ENCODE measurements around the gene ATP5ME. TPM values are rescaled to one million over a fixed set of nuclear protein-coding genes. Genes with fewer than 3 reads are reported as not detected.
"Not testable (repeated sequence)": the region's sequence is repeated elsewhere in the genome, so short reads cannot be mapped to it uniquely, and the experiment has no call there.

The ATP5ME gene
- total and polyA plus RNA-seq, 12 donors: 43.4 to 1,353 (median 325) TPM

DNA sequence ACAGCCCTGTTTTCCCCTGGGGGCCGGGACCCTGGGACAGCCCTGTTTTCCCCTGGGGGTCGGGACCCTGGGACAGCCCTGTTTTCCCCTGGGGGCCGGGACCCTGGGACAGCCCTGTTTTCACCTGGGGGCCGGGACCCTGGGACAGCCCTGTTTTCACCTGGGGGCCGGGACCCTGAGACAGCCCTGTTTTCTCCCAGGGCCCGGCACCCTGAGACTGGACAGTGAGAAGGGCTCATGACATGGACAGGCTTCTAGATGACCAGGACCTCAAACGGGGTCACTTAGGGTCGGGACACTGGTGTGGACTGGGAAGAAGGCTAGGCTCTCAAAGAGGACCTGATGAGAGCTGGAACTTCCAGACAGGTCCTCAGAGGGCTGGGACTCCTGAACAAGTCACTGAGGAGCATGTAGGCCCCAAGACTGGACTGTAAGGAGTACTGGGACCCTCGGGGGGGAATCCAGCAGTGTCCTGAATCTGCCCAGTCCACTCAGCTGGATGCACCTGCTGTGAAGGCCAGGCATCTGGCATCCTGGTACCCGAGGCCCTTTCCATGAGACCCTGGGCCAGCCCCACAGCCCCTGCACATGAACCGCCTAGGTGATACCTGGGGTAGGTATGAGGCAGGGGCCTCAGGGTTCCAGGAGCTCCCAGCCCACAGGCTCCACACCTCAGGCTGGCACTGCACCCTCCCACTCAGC is 34.0 kb upstream of the ATP5ME start:
- peaks cover 25 to 39% of the 10 kb centered on the region in 2 donors for H3K4me1 ChIP-seq (replicated peaks in 1 of 2)
- no peaks in the 10 kb centered on the region for H3K27me3 ChIP-seq
- 60 to 77% (median 69%) methylated on average over 3 to 11 of the region's 11 CpGs for WGBS, 4 donors
- peak overlapping the region in 1 of 4 donors; percentile 39 for H3K4me3 ChIP-seq
- H3K27ac ChIP-seq: peak overlapping the region in 2 of 5 donors; percentile 32 to 40
- H3K9me3 ChIP-seq (replicated peaks in 1 of 3): no peaks in the 10 kb centered on the region
- TF ChIP-seq, protein P1, sequence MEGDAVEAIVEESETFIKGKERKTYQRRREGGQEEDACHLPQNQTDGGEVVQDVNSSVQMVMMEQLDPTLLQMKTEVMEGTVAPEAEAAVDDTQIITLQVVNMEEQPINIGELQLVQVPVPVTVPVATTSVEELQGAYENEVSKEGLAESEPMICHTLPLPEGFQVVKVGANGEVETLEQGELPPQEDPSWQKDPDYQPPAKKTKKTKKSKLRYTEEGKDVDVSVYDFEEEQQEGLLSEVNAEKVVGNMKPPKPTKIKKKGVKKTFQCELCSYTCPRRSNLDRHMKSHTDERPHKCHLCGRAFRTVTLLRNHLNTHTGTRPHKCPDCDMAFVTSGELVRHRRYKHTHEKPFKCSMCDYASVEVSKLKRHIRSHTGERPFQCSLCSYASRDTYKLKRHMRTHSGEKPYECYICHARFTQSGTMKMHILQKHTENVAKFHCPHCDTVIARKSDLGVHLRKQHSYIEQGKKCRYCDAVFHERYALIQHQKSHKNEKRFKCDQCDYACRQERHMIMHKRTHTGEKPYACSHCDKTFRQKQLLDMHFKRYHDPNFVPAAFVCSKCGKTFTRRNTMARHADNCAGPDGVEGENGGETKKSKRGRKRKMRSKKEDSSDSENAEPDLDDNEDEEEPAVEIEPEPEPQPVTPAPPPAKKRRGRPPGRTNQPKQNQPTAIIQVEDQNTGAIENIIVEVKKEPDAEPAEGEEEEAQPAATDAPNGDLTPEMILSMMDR (IDR thresholded peaks at IDR 0.05): no peak
- no peak for TF ChIP-seq POLR2A (IDR thresholded peaks at IDR 0.05)
- DNase-seq: peak in 1 of 7 donors; percentile 49
- intact Hi-C loops (cut with DNase I): no loop called here
- no peaks in the 10 kb centered on the region for H3K36me3 ChIP-seq (replicated peaks in 1 of 2)

DNA sequence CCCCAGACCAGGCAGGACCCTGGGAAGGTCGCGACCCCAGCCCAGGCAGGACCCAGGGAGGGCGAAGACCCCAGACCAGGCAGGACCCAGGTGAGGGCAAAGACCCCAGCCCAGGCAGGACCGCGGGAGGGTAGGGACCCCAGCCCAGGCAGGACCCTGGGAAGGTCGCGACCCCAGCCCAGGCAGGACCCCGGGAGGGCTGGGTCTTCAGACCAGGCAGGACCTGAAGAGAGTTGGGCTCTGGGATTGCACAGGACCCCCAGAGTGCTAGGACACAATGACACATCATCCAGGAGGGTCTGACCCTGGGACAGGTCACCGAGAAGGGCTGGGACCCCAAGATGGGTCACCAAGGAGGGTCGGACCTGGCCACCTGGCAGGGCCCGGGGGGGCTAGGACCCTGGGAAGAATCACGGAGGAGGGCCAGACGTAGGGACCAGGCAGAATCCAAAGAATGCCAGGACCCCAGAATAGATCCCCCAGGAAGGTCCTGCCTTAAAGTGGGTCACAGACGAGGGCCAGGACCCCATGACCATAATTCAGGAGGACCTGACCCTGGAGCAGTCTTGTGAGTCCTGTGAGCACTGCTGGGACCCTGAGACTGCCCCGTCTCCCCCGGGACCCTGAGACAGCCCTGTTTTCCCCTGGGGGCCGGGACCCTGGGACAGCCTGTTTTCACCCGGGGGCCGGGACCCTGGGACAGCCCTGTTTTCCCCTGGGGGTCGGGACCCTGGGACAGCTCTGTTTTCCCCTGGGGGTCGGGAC is 32.9 kb upstream of the ATP5ME start:
- 18 to 35% (median 27%) methylated on average over 6 to 19 of the region's 21 CpGs for WGBS, 4 donors
- intact Hi-C loops (cut with DNase I): no loop called here
- peak overlapping the region in 3 of 4 donors; percentile 9 to 84 (median 16) for H3K4me3 ChIP-seq
- H3K4me1 ChIP-seq (replicated peaks in 1 of 2): peaks cover 25 to 34% of the 10 kb centered on the region in 2 donors
- no peak for DNase-seq
- H3K27me3 ChIP-seq: no peaks in the 10 kb centered on the region
- TF ChIP-seq, protein P1 (IDR thresholded peaks at IDR 0.05): no peak
- H3K27ac ChIP-seq: peak overlapping the region in 3 of 5 donors; percentile 9 to 49 (median 38)
- no peaks in the 10 kb centered on the region for H3K9me3 ChIP-seq (replicated peaks in 1 of 3)
- H3K36me3 ChIP-seq (replicated peaks in 1 of 2): no peaks in the 10 kb centered on the region

DNA sequence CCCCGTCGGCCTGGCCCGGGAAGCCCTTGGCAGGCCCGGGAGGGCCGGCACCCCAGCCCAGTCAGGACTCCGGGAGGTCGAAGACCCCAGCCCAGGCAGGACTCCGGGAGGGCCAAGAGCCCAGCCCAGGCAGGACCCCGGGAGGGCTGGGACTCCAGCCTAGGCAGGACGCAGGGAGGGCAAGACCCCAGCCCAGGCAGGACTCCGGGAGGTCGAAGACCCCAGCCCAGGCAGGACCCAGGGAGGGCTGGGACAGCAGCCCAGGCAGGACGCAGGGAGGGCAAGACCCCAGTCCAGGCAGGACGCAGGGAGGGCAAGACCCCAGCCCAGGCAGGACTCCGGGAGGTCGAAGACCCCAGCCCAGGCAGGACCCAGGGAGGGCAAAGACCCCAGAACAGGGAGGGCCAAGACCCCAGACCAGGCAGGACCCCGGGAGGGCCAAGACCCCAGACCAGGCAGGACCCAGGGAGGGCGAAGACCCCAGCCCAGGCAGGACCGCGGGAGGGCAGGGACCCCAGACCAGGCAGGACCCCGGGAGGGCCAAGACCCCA is 32.1 kb upstream of the ATP5ME start:
- H3K9me3 ChIP-seq (replicated peaks in 1 of 3); H3K27me3 ChIP-seq; DNase-seq; intact Hi-C loops (cut with DNase I); H3K36me3 ChIP-seq (replicated peaks in 1 of 2): not testable (repeated sequence)
- peak overlapping the region; percentile 30 to 84 (median 62) for H3K4me3 ChIP-seq
- peak overlapping the region; percentile 65 to 89 (median 78) for H3K27ac ChIP-seq
- WGBS, 4 donors: 2 to 20% (median 5%) methylated on average over 2 to 21 of the region's 21 CpGs
- peaks cover 25 to 33% of the 10 kb centered on the region in 2 donors for H3K4me1 ChIP-seq (replicated peaks in 1 of 2)

DNA sequence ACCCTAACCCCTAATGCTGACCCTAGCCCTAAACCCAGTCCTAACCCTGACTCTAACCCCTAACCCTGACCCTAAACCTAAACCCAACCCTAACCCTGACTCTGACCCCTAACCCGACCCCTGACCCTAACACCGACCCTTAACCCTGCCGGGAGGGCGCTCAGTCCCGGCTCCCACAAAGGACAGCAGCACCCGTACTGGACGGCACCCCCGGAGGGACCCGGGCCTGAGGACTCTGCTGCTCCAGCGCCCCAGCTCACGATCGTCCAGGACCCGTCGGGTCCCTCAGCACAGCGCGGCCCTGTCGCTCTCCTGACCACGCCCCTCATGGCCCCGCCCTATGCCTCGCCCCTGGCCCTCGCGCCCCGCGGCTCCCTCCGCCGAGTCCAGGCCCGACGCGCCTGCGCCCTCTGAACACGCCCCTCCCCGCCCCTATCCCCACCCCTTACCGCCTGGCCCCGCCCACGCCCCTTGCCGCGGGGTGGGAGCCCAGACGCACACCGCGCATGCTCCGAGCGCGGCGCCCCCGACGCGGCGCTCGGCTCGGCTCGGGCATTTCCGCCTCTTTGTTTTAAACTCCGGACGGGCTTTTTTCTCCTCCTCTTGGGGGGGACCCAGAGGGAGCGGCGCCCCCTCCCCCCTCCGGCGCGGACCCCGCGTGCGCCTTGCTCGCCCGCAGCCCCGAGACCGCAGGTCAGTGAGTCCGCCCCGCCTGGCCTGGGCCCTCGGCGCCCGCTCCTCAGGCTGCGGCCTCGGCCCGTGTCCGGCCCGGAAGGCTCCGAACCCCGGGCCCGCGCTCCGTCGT is 31.4 kb upstream of the ATP5ME start, which contains the start of gene PCGF3:
Gene PCGF3 (plus strand): TSS at position 555 of the 805 bp plus-strand sequence. CDS start 27,849 bp downstream, outside the sequence.
- Histone ChIP-seq H3K4me1 (replicated peaks in 1 of 2) (peaks cover 22 to 30% of the 10 kb centered on the region in 2 donors), H3K27ac (peak within 1 kb of the TSS; percentile 65 to 89 (median 78))
- intact Hi-C loops (cut with DNase I): no loop called here

More for the DNA sequence above, 31.4 kb upstream of the ATP5ME start, which contains the start of gene PCGF3:
- no peaks in the 10 kb centered on the region for H3K27me3 ChIP-seq
- H3K36me3 ChIP-seq (replicated peaks in 1 of 2): no peaks in the 10 kb centered on the region
- H3K4me3 ChIP-seq: peak within 1 kb of the TSS; percentile 30 to 84 (median 62)
- peak; percentile 97 to 99 (median 98) for DNase-seq
- H3K9me3 ChIP-seq (replicated peaks in 1 of 3): no peaks in the 10 kb centered on the region
- TF ChIP-seq, protein P1 (IDR thresholded peaks at IDR 0.05): no peak
- peak; percentile 54 to 59 for TF ChIP-seq POLR2A (IDR thresholded peaks at IDR 0.05)
- 1 to 2% (median 2%) methylated on average over 20 to 82 of the region's 82 CpGs for WGBS, 4 donors
